Forelimb muscle (tissue), 1 donor: ENCODE measurements around the gene CLIC3. TPM values are rescaled to one million over a fixed set of nuclear protein-coding genes. Genes with fewer than 3 reads are reported as not detected.

Experiments
- DNase-seq: peaks from one replicate; pipeline ENCODE4 v3.0.0-alpha.2; 2013; ENCODE audit warnings: low read depth
- polyA plus RNA-seq: library from polyadenylated mRNA; unstranded; fragments of 120-200 nt; gene quantifications from one replicate; pipeline ENCODE4 v1.2.1, GENCODE V29; 2013; ENCODE audit not compliant: insufficient read length

The CLIC3 gene
- polyA plus RNA-seq, 1 donor = 0.42 TPM

- DNase-seq = no peak
These were observed 34.5 kb upstream of the CLIC3 start for GRCh38 chr9:137030538-137031527.

DNA sequence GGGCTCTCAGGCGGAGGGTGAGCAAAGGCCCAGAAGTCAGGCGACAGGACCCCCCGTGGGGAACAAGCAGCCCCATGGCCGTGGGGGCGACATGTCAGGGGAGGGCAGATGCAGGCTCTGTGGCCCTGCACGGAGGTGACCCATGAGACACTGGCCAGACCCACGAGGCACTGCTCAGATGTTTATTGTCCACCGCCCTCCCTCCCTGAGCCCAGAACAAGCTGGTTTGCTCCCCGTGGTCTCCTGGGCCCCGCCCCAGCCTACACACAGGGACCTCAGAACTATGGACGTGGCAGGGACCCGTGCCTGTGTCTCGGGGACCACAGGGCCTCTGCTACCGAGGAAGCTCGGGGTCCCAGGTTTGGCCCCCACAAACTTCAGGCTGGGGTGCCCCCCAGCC lies 33.6 kb upstream of the CLIC3 start:
- no peak for DNase-seq

DNA sequence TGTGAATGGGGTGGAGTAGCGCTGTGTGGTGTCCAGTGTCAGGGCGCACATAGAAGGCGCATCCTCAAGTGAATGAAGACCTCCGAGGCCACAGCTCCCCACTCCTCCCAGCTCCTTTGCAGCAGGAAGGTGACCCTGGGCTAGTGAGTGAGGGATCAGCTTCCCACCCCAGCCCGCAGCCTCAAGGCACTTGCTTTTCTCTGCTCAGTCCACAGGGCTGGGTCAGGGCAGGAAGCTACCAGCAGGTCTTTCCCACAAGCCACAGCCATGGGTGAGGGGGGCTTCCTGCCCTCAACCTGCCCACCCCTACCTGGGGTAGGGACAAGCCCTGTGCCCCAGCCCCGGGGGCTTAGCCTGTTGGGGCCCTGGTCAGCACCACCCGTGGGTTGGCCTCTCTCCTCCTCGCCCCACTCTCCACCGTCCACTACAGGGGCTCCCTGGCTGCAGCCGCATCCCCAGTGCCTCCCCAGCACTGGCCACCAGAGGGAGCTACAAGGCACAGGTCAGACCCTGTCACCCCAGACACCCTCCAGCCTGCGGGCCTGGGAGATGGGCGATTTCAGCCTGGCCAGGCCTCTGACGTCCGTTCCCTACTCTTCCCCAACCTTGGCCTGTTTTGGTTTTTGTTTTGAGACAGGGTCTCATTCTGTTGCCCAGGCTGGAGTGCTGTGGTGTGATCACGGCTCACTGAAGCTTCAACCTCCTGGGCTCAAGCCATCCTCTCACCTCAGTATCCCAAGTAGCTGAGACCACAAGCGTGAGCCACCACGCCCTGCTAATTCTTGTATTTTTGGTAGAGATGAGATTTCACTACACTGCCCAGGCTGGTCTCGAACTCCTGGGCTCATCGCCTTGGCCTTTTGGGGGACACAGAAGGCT lies 32.9 kb upstream of the CLIC3 start:
- no peak for DNase-seq

DNA sequence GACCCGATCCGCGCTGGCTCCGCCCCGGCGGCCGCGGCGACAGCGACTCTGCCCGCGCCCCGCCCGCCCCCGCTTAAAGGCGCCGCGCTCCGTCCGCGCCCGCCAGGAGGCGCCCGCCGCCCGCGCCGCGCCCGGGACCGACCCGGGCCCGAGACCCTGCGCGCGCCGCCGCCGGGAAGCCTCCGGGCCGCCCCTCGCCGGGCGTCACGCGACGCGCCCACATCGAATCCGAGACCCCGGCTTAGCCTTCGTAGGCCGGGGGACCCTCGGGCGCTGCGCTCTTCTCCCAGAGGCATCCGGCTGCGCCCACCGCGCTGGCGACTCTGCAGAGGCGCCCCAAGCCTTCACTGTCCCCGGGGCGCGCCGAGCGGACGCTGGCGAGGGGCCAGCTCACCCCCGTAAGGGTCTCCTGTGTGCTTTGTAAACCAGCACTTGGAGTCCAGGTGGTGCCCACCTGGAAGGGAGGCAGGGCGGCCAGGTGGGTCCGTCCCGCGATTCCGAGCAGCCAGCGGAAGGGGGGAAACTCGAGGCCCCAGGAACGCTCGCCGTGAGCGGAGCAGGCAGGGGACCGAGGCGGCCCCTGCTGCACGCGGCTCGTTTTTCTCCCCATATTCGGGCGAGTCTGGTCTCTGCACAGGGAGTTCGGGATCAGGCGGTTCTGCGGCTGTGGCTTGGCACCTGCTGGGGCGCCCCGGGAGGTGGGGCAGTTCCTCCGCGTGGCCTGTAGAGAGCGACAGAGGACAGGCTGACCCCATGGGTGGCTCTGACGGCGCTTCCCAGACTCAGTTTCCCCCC lies 32.1 kb upstream of the CLIC3 start:
- no peak for DNase-seq

DNA sequence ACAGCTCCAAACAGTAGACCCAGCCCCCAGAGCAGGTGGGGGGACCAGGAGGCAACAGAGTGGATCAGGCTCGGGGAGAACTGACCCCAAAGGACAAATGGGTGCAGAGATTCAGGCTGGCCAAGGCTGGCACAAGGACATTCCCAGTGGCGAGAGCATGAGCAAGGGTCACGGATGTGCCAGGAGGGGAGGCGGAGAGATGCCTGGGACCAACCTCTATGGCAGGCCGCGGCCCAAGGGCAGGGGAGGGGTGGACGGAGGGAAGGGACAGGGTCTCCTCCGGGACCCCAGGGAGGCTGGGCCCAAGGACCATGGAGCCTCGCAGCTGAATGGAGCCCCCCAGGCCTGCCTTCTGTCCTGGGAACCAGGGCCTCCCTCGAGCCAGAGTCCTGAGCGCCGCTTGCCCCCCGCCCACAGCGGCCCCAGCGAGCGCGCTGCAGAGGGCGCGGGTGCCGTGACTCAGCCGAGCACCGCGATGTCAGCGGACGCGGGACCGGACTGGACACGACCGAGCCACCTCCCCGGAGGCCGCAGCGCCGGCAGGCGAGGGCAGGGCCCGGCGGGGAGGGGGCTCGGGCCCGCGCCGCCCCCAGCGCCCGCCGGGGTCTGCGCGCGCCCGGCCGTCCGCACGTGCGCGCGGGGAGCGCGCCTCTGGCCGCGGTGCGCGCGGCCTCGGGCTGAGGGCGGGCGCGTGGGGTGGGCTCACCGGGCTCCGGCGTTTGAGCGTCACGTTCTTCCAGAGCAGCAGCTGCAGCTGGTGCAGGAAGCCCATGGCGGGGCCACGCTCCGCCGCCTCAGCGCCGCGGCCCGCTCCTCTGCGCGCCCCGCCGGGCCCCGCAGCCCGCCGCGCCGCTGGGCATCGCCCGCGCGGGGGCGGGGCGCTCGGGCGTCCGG lies 31.2 kb upstream of the CLIC3 start, which contains the start of gene ABCA2:
Gene ABCA2, minus strand, starts transcription at position 869 of the 894 bp plus-strand sequence. Its CDS starts 97 bp downstream, at position 772.
- DNase-seq = no peak

- DNase-seq = no peak
These were observed 30.5 kb upstream of the CLIC3 start for GRCh38 chr9:137026828-137027227.

- DNase-seq = no peak
These were observed 30.0 kb upstream of the CLIC3 start for GRCh38 chr9:137026384-137026783.

- DNase-seq = no peak
These were observed 29.2 kb upstream of the CLIC3 start for GRCh38 chr9:137025517-137025966.

DNA sequence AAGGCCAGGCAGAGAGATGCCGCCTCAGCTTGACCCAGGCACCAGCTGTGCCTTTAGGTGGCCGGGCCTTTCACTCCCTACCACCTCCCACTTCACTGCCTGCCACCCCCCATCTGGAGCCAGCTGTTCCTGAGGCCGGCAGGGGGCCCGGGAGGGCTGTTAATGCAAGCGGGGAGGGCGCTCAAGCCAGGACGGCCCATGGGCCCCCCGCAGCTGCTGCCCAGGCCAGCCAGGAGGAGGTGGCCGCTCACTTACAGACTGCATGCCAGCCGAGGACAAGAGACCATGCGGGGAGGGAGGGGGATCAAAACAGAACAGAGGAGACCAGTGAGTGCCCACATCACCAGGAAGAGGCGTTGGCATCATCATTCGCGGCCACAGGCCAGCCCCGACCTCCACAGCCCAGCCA lies 27.2 kb upstream of the CLIC3 start:
- no peak for DNase-seq

DNA sequence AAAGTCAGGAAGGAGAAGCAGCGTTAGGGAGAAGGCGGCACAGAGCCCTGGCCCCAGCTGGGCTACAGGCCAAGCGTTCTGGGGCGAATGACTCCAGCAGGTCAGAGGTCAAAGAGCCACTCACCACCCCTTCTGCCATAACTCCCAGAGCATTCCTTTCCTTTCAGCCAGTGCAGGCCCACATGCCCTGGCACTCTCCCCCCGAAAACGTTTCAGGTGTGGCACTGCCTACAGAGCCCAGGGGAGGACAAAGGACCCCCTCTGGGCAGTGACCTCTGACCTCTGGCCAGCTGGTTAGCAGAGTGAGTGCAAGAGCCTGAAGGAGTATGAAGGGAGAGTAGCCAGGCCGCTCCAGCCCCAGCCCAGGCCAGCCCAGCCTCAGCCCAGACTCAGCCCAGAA lies 26.8 kb upstream of the CLIC3 start:
- no peak for DNase-seq

GRCh38 chr9:137022662-137023008 lies 26.3 kb upstream of the CLIC3 start:
- DNase-seq = no peak

DNA sequence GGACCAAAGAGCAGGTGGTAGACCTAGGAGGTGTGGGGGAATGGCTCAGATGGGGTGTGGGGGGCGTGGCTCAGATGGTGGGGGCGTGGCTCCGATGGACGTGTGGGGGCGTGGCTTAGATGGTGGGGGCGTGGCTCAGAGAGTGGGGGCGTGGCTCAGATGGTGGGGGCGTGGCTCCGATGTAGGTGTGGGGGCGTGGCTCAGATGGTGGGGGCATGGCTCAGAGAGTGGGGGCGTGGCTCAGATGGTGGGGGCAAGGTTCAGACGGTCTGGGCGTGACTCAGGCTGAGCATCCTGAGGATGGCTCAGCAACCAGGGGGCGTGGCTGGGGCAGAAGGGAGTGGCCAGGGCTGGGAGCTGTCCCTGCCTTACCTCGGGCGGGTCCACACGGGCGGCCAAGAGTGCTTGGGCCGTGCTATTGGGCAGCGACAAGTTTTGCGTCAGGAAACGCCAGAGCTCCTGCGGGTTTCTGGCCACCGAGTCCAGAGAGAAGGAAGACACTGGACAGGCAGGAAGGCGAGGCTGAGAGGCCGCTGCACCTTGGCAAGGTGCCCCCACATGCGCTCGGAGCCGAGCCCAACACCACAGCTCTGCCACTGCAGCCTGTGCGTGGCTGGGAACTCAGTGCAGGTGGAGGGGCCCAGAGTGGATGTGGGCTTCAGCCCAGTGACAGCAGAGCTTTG lies 25.8 kb upstream of the CLIC3 start:
- DNase-seq = no peak

GRCh38 chr9:137021568-137021978 lies 25.2 kb upstream of the CLIC3 start:
- no peak for DNase-seq

GRCh38 chr9:137020771-137021567 lies 24.6 kb upstream of the CLIC3 start:
- DNase-seq = no peak

- no peak for DNase-seq
These were observed 23.7 kb upstream of the CLIC3 start for GRCh38 chr9:137019891-137020683.

- no peak for DNase-seq
These were observed 22.6 kb upstream of the CLIC3 start for GRCh38 chr9:137018761-137019559.

DNA sequence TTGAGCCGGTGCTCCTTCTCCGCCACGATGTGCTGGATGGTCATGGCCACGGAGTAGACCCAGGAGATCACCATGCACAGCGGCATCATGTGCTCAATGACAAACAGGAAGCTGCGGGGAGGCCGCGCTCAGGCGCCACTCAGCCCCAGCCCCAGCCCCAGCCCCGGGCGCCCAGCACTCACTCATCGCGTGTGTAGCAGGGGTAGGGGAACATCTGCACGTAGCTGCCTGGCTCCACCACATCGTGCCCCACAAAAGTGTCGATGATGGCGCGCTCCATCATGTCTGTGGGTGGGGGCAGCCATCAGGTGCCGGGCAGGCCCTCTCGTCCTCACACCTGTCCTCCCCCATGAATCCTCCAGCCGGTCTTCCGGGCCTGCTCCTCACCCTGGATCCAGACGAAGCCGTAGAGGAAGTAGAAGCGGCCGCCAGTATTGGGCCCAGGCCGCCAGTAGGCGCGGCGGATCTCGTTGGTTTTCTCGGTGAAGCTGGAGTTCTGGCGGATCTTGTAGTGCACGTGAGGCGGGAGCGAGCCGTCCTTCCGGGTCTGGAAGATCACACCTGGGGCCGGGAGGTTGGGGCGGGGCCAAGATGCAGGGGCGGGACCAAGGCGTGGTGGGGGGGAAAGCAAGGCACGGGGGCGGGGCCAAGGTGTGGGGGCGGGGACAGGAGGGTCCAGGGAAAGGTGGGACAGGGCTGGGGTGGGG lies 21.6 kb upstream of the CLIC3 start:
- no peak for DNase-seq
